GM21529 (cell line): ENCODE data around the gene ANGPTL3.

ENCODE experiments used
- ATAC-seq: cut with Tn5 transposase; IDR thresholded peaks from one replicate; pipeline ENCODE4 v1.9.1; 2021; ENCODE audit not compliant: unreplicated experiment

ANGPTL3 gene

DNA sequence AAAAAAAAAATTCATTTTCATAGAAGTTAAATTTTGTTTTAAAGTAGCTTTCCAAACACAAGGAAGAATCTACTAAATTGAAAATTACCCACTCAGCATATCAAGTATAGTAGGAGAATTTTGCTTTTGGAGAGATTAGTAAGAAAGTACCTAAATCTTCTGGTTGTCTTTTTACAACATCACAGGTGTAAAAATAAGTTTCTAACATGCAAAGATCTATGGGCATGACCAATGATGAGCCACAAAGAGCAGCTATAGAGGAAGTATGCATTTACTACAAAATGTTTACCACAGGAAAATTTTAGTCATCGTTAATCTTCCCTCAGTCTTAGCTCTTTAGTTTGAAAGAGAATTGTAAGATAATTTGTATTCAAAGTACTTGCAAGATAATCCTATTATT, 28.1 kb downstream of the ANGPTL3 start:
- peak; percentile 47 for ATAC-seq

DNA sequence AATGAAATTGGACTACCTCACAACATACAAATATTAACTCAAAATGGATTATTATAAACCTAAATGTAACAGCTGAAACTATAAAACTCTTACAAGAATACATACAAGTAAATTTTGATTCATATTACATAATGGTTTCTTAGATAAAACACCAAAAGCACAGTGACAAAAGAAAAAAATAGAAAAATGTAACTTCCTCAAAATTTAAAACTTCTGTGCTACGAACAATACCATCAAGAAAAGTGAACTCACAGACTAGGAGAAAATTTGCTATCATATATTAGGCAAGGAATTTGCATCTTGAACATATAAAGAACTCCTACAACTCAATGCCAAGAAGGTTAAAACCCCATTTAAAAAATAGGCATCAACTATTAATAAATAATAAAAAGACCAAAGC, 31.2 kb downstream of the ANGPTL3 start:
- ATAC-seq: no peak

DNA sequence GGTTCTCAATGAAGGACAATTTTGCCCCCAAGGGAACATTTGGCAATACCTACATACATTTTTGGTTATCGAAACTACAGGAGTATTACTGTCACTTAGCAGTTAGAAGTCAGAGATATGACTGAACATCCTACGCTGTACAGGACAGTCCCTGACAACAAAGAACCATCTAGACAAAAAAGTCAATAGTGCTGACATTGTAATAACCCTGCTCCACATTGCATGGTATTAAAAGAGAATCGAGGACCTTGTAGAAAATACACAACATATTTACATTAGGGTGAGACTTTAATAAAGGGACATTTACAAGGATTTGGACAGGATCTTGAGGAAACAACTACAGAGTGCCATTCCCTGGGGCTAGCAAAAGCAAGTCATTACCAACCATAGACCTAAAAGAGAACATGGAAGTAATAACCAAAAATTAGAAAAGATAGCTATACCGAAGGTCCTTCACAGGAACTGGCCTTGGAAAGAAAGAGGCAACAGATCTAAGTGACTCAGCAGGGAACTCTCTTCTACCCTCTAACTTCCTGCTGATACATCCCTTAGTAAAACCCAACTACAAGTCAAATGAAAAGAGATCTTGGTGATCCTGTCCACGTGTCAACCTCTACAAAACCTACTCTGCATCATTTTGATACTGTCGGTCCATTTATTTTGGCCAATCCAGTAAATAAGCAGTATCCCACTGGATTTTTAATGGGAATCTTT, 40.2 kb downstream of the ANGPTL3 start:
- ATAC-seq: no peak

DNA sequence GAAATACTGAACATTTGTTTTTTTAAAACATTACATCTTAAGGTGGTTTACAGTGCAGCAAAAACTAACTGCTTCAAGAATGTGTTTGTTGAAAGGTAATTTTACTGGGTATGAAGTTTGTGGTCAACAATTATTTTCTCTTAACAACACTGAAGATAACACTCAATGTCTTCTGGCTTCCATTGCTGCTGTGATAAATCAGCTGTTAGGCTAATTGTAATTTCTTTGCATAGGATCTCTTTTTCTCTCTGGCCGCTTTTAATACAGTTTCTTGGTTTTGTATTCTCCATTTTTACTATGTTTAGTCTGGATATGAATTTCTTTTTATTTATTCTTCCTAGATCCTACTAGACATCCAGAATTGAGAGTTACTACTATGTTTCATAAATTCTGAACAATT, 46.0 kb downstream of the ANGPTL3 start:
- no peak for ATAC-seq

DNA sequence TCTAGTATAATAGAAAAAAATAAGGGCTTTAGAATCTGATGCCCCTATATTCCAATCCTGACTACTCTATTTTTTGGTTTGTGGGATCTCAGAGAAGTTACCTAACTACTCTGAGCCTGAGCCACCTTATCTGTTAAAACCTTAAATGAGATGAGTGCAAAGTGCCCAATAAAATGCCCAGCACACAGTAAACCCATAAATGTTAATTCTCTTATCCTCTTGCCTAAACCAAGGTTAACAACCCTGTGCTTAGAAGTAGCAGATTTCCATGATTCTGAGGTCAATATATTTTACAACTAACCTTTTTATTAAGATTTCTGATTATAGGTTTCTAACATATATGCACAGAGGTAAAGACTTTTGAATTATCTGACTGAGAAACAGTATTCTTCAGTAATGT, 55.1 kb downstream of the ANGPTL3 start:
- no peak for ATAC-seq

DNA sequence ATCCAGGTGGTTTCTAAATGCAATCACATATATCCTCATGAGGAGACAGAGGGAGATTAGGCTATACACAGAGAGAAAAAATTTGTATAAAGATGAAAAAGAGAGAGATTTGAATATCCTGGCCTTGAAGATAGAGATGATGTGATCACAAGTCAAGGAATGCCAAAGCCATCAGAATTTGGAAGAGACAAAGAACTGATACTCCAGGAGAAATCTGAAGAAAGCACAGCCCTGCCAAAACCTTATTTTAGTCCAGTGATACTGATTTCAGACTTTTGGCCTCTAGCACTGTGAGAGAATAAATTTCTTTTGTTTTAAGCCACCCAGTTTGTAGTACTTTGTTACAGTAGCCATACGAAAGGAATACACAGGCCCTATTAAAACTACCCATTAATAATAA, 57.4 kb downstream of the ANGPTL3 start:
- no peak for ATAC-seq
